Fibroblast of skin of right quadriceps (primary cell): ENCODE data around the gene PGP.
"Not testable (repeated sequence)": the region's sequence is repeated elsewhere in the genome, so short reads cannot be mapped to it uniquely, and the experiment has no call there.

Experiments
- DNase-seq: peaks from one replicate; pipeline ENCODE4 v3.0.0-alpha.2; 2013

Gene PGP

GRCh38 chr16:2214719-2214968, at the start of gene PGP:
PGP (minus strand) TSS chr16:2214840; CDS start chr16:2214777, 63 bp downstream.
- DNase-seq = no peak

GRCh38 chr16:2263026-2263425, 48.4 kb upstream of the PGP start:
- not testable (repeated sequence) for DNase-seq

- DNase-seq = no peak
Observed at GRCh38 chr16:2260250-2260649, 45.6 kb upstream of the PGP start.

DNA sequence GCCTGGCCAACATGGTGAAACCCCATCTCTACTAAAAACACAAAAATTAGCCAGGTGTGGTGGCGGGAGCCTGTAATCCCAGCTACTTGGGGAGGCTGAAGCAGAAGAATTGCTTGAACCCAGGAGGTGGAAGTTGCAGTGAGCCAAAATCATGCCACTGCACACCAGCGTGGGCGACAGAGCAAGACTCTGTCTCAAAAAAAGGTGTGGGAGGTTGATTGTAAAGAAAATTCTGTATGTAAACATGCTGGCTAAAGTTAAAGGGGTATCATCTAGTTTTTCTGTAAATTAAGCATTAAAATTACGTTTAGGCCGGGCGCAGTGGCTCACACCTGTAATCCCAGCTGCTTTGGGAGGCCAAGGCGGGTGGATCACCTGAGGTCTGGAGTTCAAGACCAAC, 43.9 kb upstream of the PGP start:
- not testable (repeated sequence) for DNase-seq

GRCh38 chr16:2257726-2258125, 43.1 kb upstream of the PGP start:
- no peak for DNase-seq

DNA sequence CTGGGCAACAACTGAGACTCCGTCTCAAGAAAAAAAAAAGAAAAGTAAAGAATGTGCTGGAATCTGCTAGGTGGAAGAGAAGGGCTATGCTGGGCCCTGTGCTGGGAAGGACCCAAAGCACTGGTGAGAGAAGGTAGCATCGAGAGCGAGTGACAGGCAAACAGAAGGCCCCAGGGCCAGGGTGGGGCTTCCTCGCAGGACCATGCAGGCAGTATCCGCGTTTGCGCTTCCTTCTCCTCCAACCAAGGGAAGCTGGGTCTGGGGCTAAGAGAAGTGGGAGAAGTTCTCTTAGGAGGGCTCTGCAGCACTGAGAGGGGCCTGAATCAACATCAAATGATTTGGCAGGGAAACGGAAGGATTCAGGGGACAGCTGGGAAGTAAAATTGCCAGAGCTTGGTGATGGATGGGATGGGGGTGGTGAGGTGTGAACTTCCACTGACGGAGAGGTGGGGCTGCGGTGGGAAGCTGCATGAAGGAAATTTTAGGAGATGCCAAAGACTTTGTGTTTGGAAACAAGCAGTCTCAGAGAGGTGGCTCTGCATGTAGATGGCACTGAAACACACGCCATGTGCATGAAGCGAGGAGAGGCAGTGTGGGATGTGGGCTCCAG, 42.0 kb upstream of the PGP start:
- DNase-seq = no peak

- DNase-seq = no peak
Observed at GRCh38 chr16:2253293-2253692, 38.7 kb upstream of the PGP start.

GRCh38 chr16:2252806-2253148, 38.1 kb upstream of the PGP start:
- no peak for DNase-seq

- peak; percentile 88 for DNase-seq
Observed at GRCh38 chr16:2251296-2252111, 36.9 kb upstream of the PGP start, which contains the start of gene ECI1. ECI1 (minus strand) TSS chr16:2251587; CDS start chr16:2251566, 21 bp downstream.

GRCh38 chr16:2250652-2251295, 36.1 kb upstream of the PGP start:
- DNase-seq = peak; percentile 22

DNA sequence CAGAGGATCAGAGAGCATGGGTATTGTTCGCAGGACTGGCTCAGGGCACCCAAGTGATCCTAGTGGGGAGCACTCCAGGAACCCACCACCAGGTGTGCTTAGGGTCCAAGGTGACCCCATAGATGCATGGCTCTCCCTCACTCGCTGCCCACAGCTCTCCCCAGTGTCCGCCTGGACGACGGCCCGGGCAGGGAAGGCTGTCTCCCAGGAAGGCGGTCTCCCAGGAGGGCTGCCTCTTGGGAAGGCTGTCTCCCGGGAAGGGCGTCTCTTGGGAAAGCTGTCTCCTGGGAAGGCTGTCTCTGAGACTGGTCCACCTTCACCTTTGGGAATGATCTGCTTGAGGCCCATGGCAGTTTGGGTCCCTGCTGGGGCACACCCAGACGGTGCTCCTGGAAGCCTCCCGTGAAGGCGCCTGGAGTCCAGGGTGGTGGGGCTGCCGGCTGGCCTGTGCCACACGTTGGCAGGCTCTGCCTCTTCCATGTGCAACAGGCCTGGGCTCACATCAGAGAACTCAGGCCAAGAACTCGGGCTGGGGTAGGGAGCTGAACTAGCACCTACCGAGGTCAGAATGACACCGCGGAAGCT, 31.8 kb upstream of the PGP start:
- no peak for DNase-seq

- no peak for DNase-seq
Observed at GRCh38 chr16:2244926-2245795, 30.5 kb upstream of the PGP start.

DNA sequence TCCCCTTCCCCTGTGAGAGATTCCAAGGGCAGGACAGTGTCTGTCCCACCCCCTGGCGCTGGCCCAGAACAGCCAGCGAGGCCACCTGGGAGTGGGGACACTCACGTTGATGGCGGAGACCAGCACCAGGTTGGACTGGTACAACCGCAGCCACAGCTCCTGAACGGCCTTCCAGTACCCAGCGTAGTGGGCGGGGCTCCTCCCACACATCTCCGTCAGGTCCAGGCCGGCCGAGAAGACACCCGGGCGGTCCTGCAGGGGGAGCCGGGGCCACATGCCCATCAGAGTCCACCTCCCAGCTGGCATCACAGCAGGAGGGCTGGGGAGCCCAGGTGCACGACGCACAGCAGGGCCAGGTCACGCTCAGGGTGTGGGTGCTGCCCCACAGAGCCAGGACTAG, 29.7 kb upstream of the PGP start:
- no peak for DNase-seq

GRCh38 chr16:2243781-2244180, 29.1 kb upstream of the PGP start:
- DNase-seq = no peak

GRCh38 chr16:2243031-2243528, 28.4 kb upstream of the PGP start:
- DNase-seq = no peak

GRCh38 chr16:2242598-2242997, 28.0 kb upstream of the PGP start:
- DNase-seq = no peak

- DNase-seq = not testable (repeated sequence)
Observed at GRCh38 chr16:2240331-2240730, 25.7 kb upstream of the PGP start.

- no peak for DNase-seq
Observed at GRCh38 chr16:2238838-2239675, 24.4 kb upstream of the PGP start.

DNA sequence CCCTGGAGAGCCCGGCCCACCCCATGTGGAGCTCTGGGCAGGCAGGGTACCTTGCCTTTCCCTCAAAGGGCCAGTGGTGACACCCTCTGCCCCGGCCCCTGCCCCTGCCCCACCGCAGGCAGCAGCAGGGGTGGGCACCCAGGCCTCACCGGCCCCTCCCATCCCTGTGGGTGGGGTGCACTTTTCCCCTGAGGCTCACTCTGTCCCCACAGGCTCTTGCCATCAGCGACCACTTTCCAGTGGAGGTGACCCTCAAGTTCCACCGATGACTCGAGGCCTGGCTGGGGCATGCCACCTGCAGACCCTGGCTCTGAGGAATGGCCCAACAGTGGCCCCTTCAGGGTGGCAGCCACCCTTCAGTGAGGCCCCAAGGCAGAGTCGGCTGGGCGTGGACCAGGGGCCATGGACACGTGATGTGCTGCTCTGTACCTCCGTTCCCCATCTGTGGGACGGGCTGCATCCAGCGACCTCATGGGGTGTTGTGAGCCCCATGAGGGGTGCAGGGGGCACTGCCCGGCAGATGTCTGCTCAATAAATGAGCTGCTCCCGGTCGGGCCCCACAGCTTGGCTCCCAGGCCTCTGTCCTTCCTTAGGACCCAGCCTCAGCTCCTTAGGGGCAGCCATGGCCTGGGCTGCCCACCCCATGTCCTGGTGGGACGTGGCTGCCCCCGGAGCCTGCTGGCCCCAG, 23.7 kb upstream of the PGP start:
- no peak for DNase-seq

GRCh38 chr16:2237493-2238149, 23.0 kb upstream of the PGP start:
- DNase-seq = no peak

- no peak for DNase-seq
Observed at GRCh38 chr16:2237102-2237482, 22.5 kb upstream of the PGP start.
